Stimulated activated CD4-positive, alpha-beta T cell treated with anti-CD3 and anti-CD28 coated beads, TNF-alpha, amount 100 ng/mL, for 24 hours (primary cell): ENCODE measurements around the gene HAUS8.
"Not testable (repeated sequence)": the region's sequence is repeated elsewhere in the genome, so short reads cannot be mapped to it uniquely, and the experiment has no call there.

ENCODE experiments used
- DNase-seq, 3 experiments: peaks; one replicate each; pipeline ENCODE4 v3.0.0-alpha.2; 2020; ENCODE audit warnings: low read depth in 3 of 3

The HAUS8 gene, protein sequence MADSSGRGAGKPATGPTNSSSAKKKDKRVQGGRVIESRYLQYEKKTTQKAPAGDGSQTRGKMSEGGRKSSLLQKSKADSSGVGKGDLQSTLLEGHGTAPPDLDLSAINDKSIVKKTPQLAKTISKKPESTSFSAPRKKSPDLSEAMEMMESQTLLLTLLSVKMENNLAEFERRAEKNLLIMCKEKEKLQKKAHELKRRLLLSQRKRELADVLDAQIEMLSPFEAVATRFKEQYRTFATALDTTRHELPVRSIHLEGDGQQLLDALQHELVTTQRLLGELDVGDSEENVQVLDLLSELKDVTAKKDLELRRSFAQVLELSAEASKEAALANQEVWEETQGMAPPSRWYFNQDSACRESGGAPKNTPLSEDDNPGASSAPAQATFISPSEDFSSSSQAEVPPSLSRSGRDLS

GRCh38 chr19:17075035-17075863 is at the start of gene HAUS8, which contains the start of gene MYO9B:
HAUS8 (minus strand) TSS chr19:17075452; CDS start chr19:17075422, 30 bp downstream.
MYO9B (plus strand) TSS chr19:17075777; CDS start chr19:17101718, 25,941 bp downstream.
- peak; percentile 99 for DNase-seq

DNA sequence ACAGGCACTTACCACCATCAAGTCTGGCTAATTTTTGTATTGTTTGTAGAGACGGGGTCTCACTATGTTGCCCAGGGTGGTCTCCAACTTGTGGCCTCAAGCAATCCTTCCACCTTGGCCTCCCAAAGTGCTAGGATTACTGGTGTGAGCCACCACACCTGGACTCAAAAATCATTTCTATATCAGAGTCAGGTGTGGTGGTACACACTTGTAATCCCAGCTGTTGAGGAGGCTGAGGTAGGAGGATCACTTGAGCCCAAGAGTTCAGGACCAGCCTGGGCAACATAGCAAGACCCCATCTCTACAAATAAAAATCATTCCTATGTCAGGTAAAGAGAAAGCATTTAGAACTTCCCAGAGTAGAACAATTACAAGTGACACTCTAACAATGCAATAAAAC is 48.8 kb upstream of the HAUS8 start:
- no peak for DNase-seq

DNA sequence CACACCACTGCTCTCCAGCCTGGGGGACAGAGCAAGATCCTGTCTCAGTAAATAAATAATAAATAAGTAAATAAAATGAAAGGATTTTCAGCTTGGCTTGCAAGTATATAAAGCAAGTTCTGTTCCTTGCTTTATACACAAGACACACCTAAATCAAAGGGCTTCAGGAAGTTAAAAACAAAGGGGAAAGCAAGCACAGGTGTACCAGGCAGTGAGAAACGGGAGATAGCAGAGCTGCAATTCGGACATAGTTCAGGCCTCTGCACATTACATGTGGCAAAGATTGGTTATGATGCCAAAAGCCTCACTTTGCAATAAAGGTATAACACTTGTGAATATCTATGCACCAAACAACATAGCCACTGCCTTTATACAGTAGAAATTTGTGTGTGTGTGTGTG is 47.8 kb upstream of the HAUS8 start:
- DNase-seq: no peak

DNA sequence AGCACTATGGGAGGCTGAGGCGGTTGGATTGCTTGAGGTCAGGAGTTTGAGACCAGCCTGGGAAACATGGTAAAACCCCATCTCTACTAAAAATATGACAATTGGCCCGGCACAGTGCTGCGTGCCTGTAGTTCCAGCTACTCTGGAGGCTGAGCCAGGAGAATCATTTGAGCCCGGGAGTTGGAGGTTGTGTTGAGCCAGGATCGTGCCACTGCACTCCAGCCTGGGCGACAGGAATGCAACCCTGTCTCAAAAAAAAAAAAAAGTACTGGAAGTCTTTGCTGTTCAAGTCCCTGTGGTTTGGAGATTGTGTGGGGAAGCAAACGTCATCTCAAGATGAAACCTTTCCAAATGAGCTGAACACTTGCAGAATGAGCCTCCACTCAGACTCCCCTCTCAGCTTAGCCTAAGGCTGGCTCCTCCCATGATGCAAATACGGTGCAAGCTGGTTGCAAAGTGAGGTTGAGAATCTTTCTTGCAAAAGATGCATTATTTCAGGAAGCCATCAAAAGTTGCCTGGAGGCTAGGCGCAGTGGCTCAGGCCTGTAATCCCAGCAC is 46.6 kb upstream of the HAUS8 start:
- no peak for DNase-seq

- DNase-seq: no peak
Measured at GRCh38 chr19:17118957-17119356, 43.7 kb upstream of the HAUS8 start.

DNA sequence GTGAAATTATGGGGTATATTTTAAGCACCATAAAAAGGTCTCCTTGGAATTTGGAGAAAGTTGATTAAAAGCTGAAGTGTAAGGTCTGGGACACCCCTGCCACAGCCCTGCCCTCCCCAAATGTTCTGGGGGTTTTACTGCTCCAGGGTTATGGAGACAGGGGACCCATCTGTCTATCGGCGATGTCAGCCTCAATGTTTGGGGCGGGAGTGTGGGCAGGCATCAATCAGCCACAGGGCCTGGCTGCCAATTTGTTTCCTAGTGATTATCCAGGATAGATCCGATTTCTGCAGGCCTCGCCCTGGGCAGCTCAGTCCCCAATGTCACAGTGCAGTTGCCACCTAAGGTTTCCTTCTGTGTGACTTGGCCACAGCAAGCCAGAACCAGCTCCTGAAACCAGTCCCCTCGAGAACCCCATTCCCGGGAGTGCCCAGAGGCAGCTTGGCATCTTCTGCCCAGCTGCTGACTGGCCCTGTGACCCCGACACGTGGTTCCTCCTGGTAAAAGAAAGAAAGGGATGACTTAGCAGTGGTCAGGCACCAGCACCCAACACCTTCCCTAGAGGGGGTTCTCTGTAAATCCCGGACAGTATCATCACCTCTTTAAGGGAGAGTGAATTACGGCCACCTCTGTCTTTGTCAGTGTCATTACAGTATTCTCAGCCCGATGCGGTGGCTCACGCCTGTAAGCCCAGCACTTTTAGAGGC is 41.9 kb upstream of the HAUS8 start:
- DNase-seq: no peak

- DNase-seq: no peak
Measured at GRCh38 chr19:17114414-17114831, 39.2 kb upstream of the HAUS8 start.

DNA sequence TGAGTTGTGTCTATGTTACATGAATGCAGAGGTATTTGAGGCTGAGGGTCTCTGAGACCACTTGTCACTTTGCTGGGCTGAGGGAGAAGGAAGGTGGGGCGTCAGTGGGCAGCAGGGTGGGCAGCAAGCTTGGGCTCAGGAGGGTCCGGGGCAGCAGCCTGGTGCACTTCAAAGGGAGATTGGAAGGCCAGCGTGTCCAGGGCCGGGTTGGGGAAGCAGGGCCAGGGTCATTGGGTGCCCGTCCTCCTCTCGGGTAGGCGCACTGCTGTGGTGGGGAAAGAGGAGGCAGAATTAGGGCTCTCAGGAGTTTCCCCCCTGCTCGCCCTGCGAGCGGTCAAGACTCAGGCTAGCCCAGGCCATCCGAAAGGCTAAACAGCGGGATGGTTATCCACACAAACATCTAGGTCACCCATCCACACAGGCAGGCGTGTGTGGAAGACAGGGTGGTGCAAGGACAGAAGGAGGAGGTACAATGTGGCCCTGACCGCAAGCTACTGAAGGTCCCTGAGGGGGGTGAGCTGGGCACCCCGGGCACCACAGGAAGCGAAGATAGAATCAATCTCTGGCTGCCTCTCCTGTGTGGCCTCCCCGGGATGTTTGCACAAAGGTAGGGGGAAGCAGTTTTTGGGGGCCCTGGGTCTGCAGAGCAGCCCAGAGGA is 38.0 kb upstream of the HAUS8 start:
- no peak for DNase-seq

GRCh38 chr19:17112700-17113099 is 37.4 kb upstream of the HAUS8 start:
- DNase-seq: no peak

- no peak for DNase-seq
Measured at GRCh38 chr19:17112271-17112670, 37.0 kb upstream of the HAUS8 start.

DNA sequence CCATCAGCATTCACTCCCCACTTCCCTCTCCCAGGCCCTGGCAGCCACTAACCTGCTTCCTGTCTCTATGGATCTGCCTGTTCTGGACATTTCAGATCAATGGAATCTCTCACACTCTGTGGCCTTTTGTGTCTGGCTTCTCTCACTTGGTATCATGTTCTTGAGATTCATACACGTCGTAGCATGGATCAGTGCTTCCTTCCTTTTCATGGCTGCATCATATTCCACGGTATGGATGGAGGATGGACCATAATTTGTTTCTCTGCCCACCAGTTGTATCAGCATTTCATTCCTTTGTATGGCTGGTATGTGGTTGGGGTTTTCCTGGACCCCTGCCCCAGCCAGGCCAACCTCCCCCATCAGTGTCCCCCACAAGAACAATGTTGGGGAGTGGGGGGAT is 36.5 kb upstream of the HAUS8 start:
- DNase-seq: no peak

DNA sequence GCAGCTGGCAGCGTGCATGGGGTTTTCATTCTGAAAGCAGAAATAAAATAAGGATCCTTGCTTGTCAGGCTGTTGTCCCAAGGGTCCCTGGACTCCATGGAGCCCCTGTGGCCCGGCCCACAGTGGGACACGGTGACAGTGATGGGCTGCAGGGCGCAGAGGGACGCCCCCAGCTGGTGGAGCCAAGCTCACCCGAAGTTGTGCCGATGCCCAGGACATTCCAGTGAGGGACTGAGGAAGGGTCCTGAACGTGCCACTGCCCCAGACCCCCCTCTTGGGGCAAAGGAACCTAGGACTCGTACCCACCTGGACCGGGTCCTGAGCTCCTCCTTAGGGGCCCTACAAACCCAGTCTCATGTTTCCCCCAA is 35.3 kb upstream of the HAUS8 start:
- no peak for DNase-seq

GRCh38 chr19:17109962-17110598 is 34.8 kb upstream of the HAUS8 start:
- no peak for DNase-seq

- DNase-seq: no peak
Measured at GRCh38 chr19:17109300-17109699, 34.0 kb upstream of the HAUS8 start.

DNA sequence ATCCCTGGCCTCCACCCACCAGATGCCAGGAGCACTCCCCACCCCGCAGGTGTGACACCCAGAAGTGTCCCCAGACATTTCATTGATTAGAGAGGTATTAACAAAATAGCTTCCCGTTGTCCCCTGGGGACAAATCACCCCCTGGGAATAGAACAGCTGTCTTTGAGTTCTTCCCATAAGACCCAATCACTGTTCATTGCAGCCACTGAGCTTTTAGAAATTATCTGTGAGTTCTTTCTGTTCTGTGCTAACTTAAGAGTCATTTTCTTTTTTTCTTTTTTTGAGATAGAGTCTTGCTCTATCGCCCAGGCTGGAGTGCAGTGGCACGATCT is 33.2 kb upstream of the HAUS8 start:
- no peak for DNase-seq

GRCh38 chr19:17107546-17108452 is 32.5 kb upstream of the HAUS8 start:
- no peak for DNase-seq

DNA sequence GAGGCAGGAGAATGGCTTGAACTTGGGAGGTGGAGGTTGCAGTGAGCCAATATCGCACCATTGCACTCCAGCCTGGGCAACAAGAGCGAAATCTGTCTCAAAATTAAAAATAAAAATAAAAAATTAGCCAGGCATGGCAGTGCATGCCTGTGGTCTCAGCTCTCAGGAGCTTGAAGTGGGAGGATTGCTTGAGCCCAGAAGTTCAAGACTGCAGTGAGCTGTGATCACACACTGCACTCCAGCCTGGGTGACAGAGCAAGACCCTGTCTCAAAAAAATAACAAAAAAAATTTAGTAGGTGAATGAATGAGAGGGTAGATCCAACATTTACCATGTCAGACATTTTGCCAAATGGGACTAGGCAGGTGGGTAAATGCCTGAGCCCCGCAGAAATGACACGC is 31.7 kb upstream of the HAUS8 start:
- DNase-seq: not testable (repeated sequence)

- no peak for DNase-seq
Measured at GRCh38 chr19:17105556-17105955, 30.3 kb upstream of the HAUS8 start.

DNA sequence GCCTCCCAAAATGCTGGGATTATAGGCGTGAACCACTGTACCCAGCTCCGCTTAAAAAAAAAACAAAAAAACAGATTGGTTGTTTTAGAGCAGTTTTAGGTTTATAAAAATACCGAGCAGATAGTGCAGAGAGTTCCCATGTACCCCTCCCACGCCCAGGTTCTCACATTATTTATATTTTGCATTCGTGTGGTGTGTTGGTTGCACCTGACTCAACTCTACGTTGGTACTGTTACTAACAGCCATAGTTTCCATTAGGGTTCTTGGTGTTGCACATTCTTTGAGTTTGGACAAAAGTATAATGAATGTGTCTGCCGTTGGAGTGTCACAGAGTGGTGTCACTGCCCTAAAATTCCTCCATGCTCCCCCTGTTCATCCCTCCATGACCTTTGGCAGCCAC is 29.4 kb upstream of the HAUS8 start:
- no peak for DNase-seq

- DNase-seq: no peak
Measured at GRCh38 chr19:17103177-17103576, 27.9 kb upstream of the HAUS8 start.
